GM12864 (cell line): ENCODE results near the gene ZNF827.

Source experiments
- DNase-seq: peaks from one replicate; pipeline ENCODE4 v3.0.0-alpha.2; 2011; ENCODE audit warnings: low read depth
- H3K4me3 ChIP-seq: 2 replicates; pipeline ENCODE4 v1.5.1; 2011; ENCODE audit warnings: mild to moderate bottlenecking, low read depth, low read length, control low read depth
- CTCF ChIP-seq: IDR thresholded peaks from 2 replicates; pipeline ENCODE4 v1.5.1; 2011; ENCODE audit warnings: low read depth, mild to moderate bottlenecking, moderate library complexity, low read length, control low read depth, inconsistent platforms; ENCODE audit errors: missing control alignments

ZNF827 gene

GRCh38 chr4:145716661-145717200, 221.9 kb downstream of the ZNF827 start:
- TF ChIP-seq CTCF = no peak
- no peak overlapping the region for H3K4me3 ChIP-seq
- DNase-seq = no peak

- H3K4me3 ChIP-seq = no peak overlapping the region
- no peak for TF ChIP-seq CTCF
- no peak for DNase-seq
Observed at GRCh38 chr4:145716200-145716599, 222.4 kb downstream of the ZNF827 start.

- no peak for TF ChIP-seq CTCF
- H3K4me3 ChIP-seq = no peak overlapping the region
- no peak for DNase-seq
Observed at GRCh38 chr4:145709843-145710242, 228.8 kb downstream of the ZNF827 start.

GRCh38 chr4:145709336-145709735, 229.3 kb downstream of the ZNF827 start:
- TF ChIP-seq CTCF = no peak
- no peak overlapping the region for H3K4me3 ChIP-seq
- DNase-seq = no peak
